ENCODE data around the gene RTL9.

GRCh38 chrX:110373310-110373709 is 14.7 kb downstream of the RTL9 start:
- no peak for TF ChIP-seq CTCF (IDR thresholded peaks at IDR 0.05)
- TF ChIP-seq POLR2AphosphoS5 (IDR thresholded peaks at IDR 0.05): no peak
- no peak for TF ChIP-seq POLR2A (IDR thresholded peaks at IDR 0.05)

Data from stomach (tissue), 4 donors.